WERI-Rb-1 (cell line): ENCODE measurements around the gene ING1.

ENCODE experiments used
- DNase-seq: peaks from one replicate; pipeline ENCODE4 v3.0.0-alpha.2; 2020
- H3K27ac ChIP-seq: fragments of 250-450 bp; sonication (Bioruptor Pico); 2 replicates; pipeline ENCODE4 v1.5.1; 2020; ENCODE audit warnings: mild to moderate bottlenecking, moderate library complexity
- H3K27me3 ChIP-seq: fragments of 250-450 bp; sonication (Bioruptor Pico); 2 replicates; pipeline ENCODE4 v1.5.1; 2021; ENCODE audit warnings: mild to moderate bottlenecking, low read depth, moderate library complexity; ENCODE audit not compliant: insufficient read depth, severe bottlenecking
- H3K36me3 ChIP-seq: fragments of 250-450 bp; sonication (Bioruptor Pico); 2 replicates; pipeline ENCODE4 v1.5.1; 2020; ENCODE audit warnings: mild to moderate bottlenecking, moderate library complexity
- H3K4me3 ChIP-seq: 2 replicates; pipeline ENCODE4 v1.5.1; 2011; ENCODE audit warnings: low read depth, mild to moderate bottlenecking, control low read depth, low read length
- H3K9me3 ChIP-seq: fragments of 250-450 bp; sonication (Bioruptor Pico); 2 replicates; pipeline ENCODE4 v1.5.1; 2021; ENCODE audit warnings: mild to moderate bottlenecking, moderate library complexity; ENCODE audit not compliant: severe bottlenecking
- TF ChIP-seq, protein P1 (sequence below): IDR thresholded peaks from 2 replicates; pipeline ENCODE4 v1.5.1; 2011; ENCODE audit warnings: low read depth, mild to moderate bottlenecking, control low read depth, inconsistent platforms, low read length

The ING1 gene

DNA sequence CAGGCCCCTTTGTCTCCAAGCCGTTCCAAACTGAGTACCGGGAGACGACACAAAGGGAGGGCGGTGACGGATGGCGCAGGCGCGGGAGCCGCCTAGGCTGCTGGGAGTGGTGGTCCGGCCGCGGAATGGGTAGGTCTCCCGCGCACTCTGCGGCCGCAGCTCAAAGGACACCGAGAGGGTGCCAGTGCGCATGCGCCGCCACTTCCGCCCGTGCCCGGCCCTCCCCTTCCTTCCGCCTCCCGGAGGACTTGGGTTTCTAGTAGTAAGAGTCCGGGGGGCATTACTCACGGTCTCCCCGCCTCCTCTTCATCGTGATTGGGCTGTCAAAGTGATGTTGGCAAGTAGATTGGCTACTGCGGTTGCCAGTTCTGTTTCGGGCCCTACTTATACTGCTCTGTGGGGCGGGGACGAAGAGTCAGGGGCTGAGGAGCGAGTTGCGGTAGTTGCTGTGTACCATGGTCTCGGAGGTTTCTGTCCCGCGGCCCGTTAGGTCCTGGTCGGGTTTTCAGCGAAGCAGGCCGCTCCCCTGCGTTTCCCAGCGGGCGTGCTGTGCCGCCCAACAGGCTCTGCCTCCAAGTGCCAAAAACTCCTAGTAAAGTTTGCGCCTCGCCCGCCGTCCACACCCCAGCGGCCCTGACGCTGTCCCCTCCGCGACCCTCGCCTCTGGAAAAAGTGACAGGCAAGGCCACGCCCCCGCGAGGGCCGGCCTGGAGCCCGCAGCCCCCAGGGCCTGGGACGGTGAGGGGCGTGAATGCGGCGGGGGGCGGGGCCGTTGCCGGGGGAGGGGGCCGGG, 455 bp upstream of the ING1 start:
- no peaks in the 10 kb centered on the region for H3K9me3 ChIP-seq
- peak overlapping the region; percentile 100 for H3K27ac ChIP-seq
- DNase-seq: peak; percentile 100
- H3K36me3 ChIP-seq: peaks cover 5% of the 10 kb centered on the region
- H3K4me3 ChIP-seq: peak overlapping the region; percentile 77
- TF ChIP-seq, protein P1, sequence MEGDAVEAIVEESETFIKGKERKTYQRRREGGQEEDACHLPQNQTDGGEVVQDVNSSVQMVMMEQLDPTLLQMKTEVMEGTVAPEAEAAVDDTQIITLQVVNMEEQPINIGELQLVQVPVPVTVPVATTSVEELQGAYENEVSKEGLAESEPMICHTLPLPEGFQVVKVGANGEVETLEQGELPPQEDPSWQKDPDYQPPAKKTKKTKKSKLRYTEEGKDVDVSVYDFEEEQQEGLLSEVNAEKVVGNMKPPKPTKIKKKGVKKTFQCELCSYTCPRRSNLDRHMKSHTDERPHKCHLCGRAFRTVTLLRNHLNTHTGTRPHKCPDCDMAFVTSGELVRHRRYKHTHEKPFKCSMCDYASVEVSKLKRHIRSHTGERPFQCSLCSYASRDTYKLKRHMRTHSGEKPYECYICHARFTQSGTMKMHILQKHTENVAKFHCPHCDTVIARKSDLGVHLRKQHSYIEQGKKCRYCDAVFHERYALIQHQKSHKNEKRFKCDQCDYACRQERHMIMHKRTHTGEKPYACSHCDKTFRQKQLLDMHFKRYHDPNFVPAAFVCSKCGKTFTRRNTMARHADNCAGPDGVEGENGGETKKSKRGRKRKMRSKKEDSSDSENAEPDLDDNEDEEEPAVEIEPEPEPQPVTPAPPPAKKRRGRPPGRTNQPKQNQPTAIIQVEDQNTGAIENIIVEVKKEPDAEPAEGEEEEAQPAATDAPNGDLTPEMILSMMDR: no peak
- H3K27me3 ChIP-seq: no peaks in the 10 kb centered on the region

DNA sequence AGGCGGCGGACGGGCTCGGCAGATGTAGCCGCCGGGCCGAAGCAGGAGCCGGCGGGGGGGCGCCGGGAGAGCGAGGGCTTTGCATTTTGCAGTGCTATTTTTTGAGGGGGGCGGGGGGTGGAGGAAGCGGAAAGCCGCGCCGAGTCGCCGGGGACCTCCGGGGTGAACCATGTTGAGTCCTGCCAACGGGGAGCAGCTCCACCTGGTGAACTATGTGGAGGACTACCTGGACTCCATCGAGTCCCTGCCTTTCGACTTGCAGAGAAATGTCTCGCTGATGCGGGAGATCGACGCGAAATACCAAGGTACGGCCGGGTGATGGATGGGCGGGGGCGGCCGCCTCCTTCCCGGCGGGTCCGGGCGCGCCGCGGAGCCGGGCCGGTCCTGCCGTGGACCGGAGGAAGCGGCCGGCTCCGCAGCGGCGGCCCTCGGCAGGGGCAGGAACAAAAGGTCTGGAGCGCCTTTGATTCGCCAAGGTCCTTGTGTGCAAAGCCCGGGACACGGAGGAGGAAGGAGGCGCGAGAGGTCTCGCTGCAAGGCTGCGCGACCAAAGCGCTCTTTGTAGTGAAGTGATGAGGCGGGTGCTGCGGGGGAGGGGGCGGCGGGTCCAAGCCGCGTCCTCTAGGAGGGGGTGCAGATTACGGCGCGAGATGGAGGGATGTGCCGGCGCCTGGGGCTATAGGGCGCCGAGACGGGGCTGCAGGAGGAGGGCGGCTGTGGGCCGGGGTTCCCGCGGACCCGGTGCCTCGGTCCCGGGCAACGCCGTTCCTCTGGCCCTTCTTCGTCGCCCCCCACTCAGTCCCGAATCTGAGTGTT, 689 bp downstream of the ING1 start:
- peaks cover 8% of the 10 kb centered on the region for H3K36me3 ChIP-seq
- H3K27me3 ChIP-seq: no peaks in the 10 kb centered on the region
- peak overlapping the region; percentile 77 for H3K4me3 ChIP-seq
- peak; percentile 67 for DNase-seq
- TF ChIP-seq, protein P1: peak; percentile 31; the same call in 1 of the 2 replicates
- peak overlapping the region; percentile 100 for H3K27ac ChIP-seq
- H3K9me3 ChIP-seq: no peaks in the 10 kb centered on the region

DNA sequence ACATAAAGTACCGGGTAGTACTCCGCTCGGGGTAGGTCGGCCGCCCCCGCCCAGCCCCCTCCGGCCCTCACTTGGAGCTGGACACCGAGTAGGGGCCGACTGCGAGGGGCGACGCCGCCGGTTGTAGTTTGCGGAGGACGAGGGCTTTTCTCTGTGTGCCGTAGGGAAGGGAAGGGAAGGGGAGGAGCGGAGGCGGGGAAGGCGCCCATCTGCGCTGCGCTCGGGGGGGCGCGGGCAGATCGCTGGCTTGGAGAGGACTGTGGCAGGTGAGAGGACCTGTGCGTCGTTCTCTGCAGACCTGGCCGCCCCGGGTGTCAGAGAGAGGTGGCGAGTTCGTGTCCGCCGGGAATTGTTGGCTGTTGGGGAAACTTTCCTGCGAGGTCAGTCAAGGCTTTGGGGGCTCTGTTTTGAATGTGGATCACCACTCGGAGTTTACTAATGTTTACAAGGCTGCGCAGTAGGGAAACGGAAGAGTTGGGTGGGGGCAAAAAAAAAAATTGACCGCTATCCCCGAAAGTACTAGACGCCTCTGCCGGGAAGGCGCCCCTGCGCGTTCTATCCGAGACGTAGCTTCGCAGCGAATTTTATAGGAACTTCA, 1.4 kb downstream of the ING1 start:
- peak; percentile 79 for DNase-seq
- H3K27me3 ChIP-seq: no peaks in the 10 kb centered on the region
- H3K9me3 ChIP-seq: no peaks in the 10 kb centered on the region
- H3K4me3 ChIP-seq: peak overlapping the region; percentile 77
- peaks cover 15% of the 10 kb centered on the region for H3K36me3 ChIP-seq
- H3K27ac ChIP-seq: peak overlapping the region; percentile 100
- TF ChIP-seq, protein P1: no peak

DNA sequence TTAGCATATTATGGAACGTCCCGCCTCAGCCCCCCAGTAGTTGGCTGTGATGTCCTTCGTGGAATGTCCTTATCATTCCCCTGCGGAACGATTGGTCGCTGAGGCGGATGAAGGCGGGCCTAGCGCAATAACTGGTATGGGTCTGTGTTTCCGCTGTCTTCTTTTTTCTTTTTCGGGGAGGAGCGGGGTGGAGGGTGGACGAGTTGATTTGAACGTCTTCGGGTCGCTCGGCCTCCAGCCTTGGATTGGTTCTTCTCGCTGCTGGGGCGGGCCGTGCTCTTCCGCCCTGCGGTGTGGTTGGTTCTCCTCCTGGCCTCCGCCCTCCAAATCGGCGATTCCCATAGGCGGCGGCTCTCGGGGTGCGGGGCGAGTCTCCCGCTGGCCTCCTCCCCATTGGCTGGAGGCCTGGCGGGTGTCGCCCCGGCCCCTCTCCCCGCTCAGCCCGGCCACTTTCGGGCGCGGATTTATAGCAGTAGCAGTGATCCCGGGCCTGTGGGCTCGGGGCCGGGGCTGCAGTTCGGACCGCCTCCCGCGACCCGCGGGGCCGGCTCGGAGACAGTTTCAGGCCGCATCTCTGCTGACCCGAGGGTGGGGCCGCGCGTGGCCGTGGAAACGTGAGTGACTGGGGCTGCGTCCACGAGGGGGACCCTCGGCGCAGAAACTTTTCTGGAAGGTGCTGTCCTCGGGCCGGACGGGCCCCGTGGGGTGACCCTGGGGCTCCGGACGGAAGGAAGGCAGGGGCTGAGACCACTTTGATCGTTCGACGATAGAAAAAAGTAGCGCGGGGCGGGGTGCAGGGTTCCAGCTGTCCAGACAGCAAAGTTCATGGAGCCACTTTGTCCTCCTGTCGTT, 2.1 kb downstream of the ING1 start:
- DNase-seq: peak; percentile 100
- H3K9me3 ChIP-seq: no peaks in the 10 kb centered on the region
- H3K4me3 ChIP-seq: peak overlapping the region; percentile 100
- peaks cover 22% of the 10 kb centered on the region for H3K36me3 ChIP-seq
- no peaks in the 10 kb centered on the region for H3K27me3 ChIP-seq
- peak overlapping the region; percentile 100 for H3K27ac ChIP-seq
- TF ChIP-seq, protein P1: peak; percentile 30

DNA sequence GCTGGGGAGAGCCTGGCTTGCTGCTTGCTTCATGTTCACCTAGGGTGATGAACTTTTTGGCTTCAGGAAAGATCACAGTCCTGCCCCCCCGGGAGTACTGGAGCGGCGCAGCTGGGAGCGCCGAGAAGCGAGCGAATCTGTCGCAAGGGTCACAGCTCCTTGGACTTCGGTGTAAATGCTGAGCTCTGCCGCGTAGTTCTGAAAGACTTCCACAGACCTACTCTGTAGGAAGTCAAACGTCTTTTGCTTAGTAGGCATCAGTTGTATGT, 2.7 kb downstream of the ING1 start:
- H3K4me3 ChIP-seq: peak overlapping the region; percentile 100
- TF ChIP-seq, protein P1: no peak
- no peaks in the 10 kb centered on the region for H3K27me3 ChIP-seq
- H3K27ac ChIP-seq: peak overlapping the region; percentile 91
- peaks cover 28% of the 10 kb centered on the region for H3K36me3 ChIP-seq
- no peaks in the 10 kb centered on the region for H3K9me3 ChIP-seq
- no peak for DNase-seq
